HG03442 (cell line): ENCODE measurements around the gene TH.
"Not testable (repeated sequence)": the region's sequence is repeated elsewhere in the genome, so short reads cannot be mapped to it uniquely, and the experiment has no call there.

Source experiments
- ATAC-seq: cut with Tn5 transposase; IDR thresholded peaks from one replicate; pipeline ENCODE4 v1.9.1; 2021; ENCODE audit warnings: mild to moderate bottlenecking, moderate library complexity; ENCODE audit not compliant: unreplicated experiment

TH gene

GRCh38 chr11:2196970-2197770, 25.6 kb upstream of the TH start:
- no peak for ATAC-seq

- no peak for ATAC-seq
Measured at GRCh38 chr11:2195756-2196088, 24.1 kb upstream of the TH start.

- no peak for ATAC-seq
Measured at GRCh38 chr11:2194877-2195755, 23.5 kb upstream of the TH start.

- ATAC-seq = not testable (repeated sequence)
Measured at GRCh38 chr11:2193888-2194595, 22.4 kb upstream of the TH start.

- ATAC-seq = no peak
Measured at GRCh38 chr11:2193099-2193887, 21.7 kb upstream of the TH start.

GRCh38 chr11:2192435-2192834, 20.8 kb upstream of the TH start:
- no peak for ATAC-seq

- no peak for ATAC-seq
Measured at GRCh38 chr11:2191883-2192282, 20.3 kb upstream of the TH start.

GRCh38 chr11:2190657-2191471, 19.2 kb upstream of the TH start:
- no peak for ATAC-seq

- ATAC-seq = no peak
Measured at GRCh38 chr11:2189938-2190656, 18.5 kb upstream of the TH start.

GRCh38 chr11:2188745-2189144, 17.1 kb upstream of the TH start:
- no peak for ATAC-seq

GRCh38 chr11:2187280-2187707, 15.7 kb upstream of the TH start:
- ATAC-seq = no peak

GRCh38 chr11:2186669-2187279, 15.2 kb upstream of the TH start:
- ATAC-seq = no peak

GRCh38 chr11:2185324-2186085, 13.9 kb upstream of the TH start:
- no peak for ATAC-seq

GRCh38 chr11:2182692-2183474, 11.3 kb upstream of the TH start:
- no peak for ATAC-seq

- no peak for ATAC-seq
Measured at GRCh38 chr11:2182075-2182474, 10.5 kb upstream of the TH start.

- no peak for ATAC-seq
Measured at GRCh38 chr11:2180789-2181370, 9.3 kb upstream of the TH start.

- ATAC-seq = no peak
Measured at GRCh38 chr11:2180347-2180746, 8.7 kb upstream of the TH start.
